ENCODE measurements around the gene PCDH9.
A peak's percentile ranks its signal among the peaks of the same experiment; 100 is the strongest.

Gene PCDH9

DNA sequence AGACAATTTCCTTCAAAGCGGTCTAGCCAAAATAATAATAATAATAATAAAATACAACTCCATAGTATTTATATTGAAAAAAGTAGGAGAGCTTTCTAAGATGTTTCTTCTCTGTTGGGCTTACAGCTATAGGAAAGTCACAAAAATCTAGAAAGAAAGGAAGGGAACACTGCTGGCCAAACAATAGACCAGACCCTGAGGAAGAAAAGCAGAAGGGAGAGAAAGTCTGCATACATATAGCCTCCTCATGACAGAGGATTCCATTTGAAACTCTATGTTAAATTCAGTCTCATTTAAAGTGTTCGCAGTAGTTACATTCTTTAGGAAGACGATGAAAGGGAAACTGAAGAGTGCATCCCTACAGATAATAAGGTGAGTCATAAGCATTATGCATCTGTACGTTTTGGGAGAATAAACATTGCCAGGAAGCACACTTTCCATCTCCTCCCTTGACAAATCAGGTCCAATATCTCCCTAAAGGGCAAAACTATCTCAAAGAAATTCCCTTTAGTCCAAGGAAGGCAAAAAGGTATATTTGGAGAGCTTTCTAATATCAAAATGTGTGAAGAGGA, 86.5 kb downstream of the PCDH9 start:
- DNase-seq (ENCODE audit: low read depth): peak; percentile 39
- TF ChIP-seq, protein P1, sequence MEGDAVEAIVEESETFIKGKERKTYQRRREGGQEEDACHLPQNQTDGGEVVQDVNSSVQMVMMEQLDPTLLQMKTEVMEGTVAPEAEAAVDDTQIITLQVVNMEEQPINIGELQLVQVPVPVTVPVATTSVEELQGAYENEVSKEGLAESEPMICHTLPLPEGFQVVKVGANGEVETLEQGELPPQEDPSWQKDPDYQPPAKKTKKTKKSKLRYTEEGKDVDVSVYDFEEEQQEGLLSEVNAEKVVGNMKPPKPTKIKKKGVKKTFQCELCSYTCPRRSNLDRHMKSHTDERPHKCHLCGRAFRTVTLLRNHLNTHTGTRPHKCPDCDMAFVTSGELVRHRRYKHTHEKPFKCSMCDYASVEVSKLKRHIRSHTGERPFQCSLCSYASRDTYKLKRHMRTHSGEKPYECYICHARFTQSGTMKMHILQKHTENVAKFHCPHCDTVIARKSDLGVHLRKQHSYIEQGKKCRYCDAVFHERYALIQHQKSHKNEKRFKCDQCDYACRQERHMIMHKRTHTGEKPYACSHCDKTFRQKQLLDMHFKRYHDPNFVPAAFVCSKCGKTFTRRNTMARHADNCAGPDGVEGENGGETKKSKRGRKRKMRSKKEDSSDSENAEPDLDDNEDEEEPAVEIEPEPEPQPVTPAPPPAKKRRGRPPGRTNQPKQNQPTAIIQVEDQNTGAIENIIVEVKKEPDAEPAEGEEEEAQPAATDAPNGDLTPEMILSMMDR (conservative IDR thresholded peaks at IDR 0.05; ENCODE audit: low read depth, low read length): no peak
- no peak overlapping the region for H3K4me3 ChIP-seq (ENCODE audit: low read depth, low read length)

DNA sequence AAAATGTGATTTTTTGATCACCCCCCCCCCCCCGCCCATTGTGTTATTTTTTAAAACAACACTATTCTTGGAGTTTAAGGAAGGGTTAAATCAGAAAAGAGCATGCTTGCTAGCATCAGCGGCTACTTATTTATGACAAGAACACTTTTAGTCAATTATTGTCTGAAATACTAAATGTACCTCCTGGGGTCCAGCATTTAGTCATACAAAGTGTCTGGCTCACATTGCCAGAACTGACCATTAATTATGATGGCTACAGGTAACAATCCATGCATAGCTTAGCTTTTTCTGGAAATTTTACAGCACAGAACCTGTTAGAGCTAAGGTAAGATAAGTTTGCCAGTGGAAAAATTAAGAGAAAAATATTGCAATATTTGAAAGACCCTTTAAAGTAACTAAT, 90.1 kb downstream of the PCDH9 start:
- TF ChIP-seq, protein P1 (conservative IDR thresholded peaks at IDR 0.05; ENCODE audit: low read depth, low read length): no peak
- no peak overlapping the region for H3K4me3 ChIP-seq (ENCODE audit: low read depth, low read length)
- no peak for DNase-seq (ENCODE audit: low read depth)

DNA sequence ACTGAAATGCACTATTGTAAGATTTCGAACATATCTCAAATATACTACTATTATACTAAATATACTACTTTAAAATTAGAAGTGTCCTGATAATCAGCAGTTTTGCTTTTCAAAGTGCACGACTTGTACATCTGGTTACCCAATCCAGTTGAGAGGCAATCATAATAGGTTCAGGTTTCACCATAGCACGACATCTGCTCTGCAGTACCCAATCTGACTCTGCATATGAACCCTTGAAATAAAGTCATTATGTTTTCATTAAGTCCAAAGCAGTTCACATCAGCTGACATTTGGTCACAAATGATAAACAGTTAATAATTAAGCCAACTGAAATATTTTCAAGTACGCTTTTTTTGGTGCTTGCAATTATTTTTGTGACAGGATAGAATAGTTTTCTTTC, 90.6 kb downstream of the PCDH9 start:
- TF ChIP-seq, protein P1 (conservative IDR thresholded peaks at IDR 0.05; ENCODE audit: low read depth, low read length): no peak
- no peak overlapping the region for H3K4me3 ChIP-seq (ENCODE audit: low read depth, low read length)
- peak; percentile 28 for DNase-seq (ENCODE audit: low read depth)

DNA sequence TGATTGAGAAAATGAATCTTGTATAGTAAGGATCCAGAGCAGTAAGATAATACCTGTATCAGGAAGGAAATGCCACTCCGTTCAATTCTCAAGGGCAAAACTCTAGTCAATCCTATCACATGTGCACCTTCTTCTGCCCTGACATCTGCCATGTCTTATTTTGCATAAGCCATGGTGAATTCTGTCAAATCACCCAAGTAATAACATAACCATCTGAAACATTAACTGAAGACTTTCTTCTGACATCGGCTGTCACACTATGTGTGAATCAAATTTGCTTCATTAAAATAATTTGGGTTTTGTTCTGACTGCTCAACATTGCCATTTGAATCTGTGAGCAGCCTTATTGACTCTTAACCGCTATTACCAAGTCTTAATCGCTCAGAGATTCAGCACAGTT, 91.2 kb downstream of the PCDH9 start:
- H3K4me3 ChIP-seq (ENCODE audit: low read depth, low read length): no peak overlapping the region
- TF ChIP-seq, protein P1 (conservative IDR thresholded peaks at IDR 0.05; ENCODE audit: low read depth, low read length): no peak
- no peak for DNase-seq (ENCODE audit: low read depth)

DNA sequence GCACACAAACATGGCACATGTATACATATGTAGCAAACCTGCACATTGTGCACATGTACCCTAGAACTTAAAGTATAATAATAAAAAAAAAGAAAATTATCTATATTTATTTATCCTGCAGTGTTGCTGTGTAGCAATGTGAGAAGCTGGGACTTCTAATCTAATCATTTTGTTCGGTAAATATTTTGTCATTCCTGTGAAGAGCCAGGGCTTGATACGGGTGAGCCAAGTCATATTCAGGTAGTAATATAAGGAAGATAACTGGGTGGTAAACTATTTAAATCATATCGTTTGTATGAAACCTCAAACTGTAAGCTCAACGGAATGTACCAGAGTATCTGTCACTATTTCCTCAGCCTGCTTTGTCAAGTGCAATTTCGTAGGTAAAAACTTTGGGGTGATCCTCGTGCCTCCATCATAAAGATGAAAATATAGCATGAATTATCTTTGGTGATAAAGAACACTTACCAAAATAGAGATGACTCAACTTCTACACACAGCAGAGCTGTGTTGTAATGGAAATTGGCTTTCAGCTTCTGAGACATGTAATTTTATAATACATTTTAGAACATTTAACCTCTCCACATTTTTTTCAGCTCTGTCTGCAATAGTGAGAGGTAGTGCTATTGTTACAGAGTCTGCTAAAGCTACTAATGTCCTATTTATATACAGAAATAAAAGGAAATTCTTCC, 92.9 kb downstream of the PCDH9 start:
- H3K4me3 ChIP-seq (ENCODE audit: low read depth, low read length): no peak overlapping the region
- TF ChIP-seq, protein P1 (conservative IDR thresholded peaks at IDR 0.05; ENCODE audit: low read depth, low read length): no peak
- DNase-seq (ENCODE audit: low read depth): peak; percentile 71

DNA sequence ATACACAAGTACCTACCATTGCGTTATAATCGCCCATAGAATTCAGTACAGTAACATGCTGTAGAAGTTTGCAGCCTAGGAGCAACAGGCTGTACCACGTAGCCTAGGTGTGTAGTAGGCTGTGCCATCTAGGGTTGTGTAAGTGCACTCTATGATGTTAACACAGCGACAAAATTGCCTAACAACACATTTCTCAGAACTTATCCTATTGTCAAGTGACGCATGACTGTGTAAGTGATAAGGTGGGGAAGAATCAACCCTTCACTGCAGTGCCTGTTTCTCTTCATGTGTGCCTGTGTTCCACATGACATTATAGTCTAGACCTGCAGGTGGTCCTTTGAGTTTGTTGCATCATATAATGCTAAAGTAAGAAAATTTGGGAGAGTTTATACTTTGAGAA, 94.0 kb downstream of the PCDH9 start:
- TF ChIP-seq, protein P1 (conservative IDR thresholded peaks at IDR 0.05; ENCODE audit: low read depth, low read length): no peak
- H3K4me3 ChIP-seq (ENCODE audit: low read depth, low read length): no peak overlapping the region
- peak; percentile 4 for DNase-seq (ENCODE audit: low read depth)

DNA sequence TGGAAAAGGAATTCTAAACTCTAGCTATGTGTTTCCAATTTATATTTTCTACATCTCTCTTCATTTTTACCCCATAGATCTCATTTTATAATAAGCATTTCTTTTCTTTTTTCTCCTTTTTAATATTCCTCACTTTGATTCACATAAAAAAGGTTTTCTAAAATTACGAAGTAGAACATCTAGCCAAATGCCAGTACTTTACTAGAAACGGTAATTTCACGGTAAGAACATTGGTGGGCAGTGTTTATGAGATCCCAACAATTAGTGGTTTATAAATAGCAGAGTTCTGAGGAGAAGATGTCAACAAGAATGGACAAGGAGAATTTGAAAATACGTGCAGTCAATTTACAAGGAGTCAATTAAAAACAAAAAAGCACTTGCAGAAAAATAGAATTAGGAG, 94.8 kb downstream of the PCDH9 start:
- H3K4me3 ChIP-seq (ENCODE audit: low read depth, low read length): no peak overlapping the region
- no peak for DNase-seq (ENCODE audit: low read depth)
- TF ChIP-seq, protein P1 (conservative IDR thresholded peaks at IDR 0.05; ENCODE audit: low read depth, low read length): no peak
